ENCODE data around the gene CTNND2.
"Not testable (repeated sequence)": the region's sequence is repeated elsewhere in the genome, so short reads cannot be mapped to it uniquely, and the experiment has no call there.

The CTNND2 gene

DNA sequence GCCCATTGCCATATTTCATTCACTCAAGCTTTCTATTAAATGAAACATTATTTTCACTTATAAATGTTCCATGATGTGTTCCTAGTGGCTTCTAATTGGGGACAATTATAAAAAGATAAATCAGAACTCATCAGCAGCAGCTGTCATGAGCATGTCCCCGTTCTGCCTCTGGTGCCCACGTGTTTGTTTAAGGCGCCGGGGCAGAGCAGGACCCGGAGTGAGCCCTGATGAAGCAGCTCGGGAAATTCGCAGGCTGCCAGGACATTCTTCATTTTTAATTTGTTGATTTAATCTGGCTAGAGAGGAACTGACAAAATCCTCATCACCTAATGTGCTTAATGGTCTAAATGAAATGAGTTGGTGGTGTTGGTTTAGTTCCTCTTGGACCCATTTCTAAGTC lies 475.0 kb downstream of the CTNND2 start:
- no peak for DNase-seq

DNA sequence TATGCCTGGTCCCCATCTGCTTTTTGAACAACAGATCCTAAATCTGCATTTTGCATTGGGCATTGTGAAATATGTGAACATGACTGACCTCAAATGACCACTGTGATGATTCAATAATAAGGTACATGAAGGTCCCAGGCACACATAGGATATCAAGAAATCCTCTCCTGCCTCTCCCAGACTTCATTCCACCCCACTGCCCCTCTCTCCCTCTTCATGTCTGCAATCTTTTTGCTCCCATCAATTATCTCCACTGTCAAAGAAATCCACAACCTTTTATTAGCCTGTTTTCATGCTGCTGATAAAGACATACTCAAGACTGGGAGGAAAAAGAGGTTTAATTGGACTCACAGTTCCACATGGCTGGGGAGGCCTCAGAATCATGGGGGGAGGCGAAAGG lies 476.7 kb downstream of the CTNND2 start:
- DNase-seq = no peak

DNA sequence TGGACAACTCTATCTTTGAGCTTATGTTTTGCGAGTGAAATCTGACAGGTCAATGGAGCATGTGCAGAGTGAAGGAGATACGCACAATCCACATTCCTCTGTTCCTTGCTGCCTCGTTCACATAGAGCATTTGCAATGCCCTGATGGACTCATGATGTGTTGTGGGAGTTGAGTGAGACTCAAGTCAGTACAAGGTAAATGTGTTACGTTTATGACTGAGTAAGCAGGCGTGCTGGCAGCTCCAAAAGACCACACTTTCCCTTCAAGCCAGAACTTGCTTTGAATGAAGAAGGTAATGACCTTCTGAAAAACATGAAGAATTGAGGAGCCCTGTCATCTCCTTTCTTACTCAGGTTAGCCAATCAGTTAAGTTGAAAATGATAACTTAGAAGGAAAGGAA lies 477.8 kb downstream of the CTNND2 start:
- no peak for DNase-seq

DNA sequence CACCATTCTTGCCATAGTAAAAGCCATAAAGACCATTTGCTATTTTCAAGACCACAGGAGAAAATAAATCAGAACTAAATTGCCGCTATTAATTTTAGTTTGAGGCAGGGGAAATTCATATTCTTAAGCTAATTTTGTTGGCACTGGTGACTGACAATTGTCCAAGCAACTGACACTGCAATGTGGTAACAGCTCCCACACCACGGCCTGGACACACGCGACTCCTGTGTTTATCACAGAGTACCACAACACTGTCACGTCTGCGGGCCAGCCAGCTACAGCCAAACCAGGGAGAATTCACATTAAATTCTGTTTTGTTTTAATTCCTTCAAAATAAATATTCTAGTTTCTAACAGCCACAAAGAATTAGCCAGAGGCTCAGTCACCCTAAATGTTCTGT lies 481.9 kb downstream of the CTNND2 start:
- no peak for DNase-seq

DNA sequence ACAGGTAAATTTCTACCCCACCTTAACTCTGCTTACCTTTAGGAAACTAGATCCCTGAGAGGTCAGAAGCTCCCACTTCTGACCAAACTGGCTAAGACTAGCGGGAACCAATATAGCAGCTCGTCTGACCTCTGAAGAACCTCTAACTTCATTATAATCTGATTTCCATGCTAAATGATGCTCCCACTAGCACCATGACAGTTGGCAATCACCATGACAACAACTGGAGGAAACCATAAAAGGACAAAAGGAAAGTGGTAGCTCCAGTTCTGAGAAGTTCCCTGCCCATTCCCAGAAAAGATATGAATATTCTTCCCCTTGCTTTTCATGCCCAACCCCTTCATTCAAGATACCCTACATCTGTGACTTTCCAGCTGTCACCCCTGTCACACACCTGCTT lies 483.3 kb downstream of the CTNND2 start:
- DNase-seq = no peak

DNA sequence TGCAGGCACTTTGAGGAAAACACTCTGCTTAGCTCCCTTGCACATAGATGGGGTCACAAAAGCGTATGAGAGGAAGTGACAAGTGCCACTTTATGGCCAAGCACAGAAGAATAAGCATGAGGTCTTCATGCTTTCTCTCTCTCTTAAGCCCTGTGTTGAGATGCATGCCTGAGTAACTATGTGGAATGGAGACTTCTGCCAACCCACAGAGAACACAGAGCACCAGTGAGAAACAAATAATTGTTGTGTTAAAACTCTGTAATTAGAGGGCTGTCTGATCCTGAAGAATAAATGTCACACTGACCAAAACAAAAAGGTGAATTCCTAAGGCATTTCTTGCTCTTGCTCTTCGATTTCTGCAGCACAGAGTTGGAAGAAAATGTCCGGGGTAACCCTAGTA lies 488.5 kb downstream of the CTNND2 start:
- no peak for DNase-seq

DNA sequence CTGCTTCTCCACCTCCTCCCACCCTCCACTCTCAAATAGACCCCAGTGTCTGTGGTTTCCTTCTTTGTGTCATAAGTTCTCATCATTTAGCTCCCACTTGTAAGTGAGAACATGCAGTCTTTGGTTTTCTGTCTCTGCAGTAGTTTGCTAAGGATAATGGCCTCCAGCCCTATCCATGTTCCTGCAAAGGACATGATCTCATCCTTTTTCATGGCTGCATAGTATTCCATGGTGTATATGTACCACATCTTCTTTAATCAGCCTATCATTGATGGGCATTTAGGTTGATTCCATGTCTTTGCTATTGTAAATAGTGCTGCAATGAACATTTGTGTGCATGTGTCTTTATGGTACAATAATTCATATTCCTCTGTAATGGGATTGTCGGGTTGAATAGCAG lies 489.5 kb downstream of the CTNND2 start:
- DNase-seq = not testable (repeated sequence)

DNA sequence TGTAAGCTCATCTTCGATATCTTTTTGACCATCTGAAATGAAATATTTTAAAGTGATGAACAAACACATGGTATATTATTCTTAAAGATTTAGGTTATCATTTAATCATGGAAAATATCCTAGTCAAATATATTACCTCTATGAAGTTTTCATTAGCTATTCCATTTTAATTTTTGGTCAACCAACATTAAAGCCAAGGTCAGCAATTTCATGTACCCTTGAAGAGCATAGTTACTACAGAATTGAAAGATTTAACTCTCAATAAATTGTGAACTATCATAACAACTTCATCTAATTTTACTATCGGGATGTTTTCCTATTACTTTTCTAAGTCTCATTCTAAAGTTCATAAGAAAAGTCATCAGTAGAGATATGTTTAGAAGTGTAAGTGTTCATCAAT lies 492.6 kb downstream of the CTNND2 start:
- DNase-seq = no peak

DNA sequence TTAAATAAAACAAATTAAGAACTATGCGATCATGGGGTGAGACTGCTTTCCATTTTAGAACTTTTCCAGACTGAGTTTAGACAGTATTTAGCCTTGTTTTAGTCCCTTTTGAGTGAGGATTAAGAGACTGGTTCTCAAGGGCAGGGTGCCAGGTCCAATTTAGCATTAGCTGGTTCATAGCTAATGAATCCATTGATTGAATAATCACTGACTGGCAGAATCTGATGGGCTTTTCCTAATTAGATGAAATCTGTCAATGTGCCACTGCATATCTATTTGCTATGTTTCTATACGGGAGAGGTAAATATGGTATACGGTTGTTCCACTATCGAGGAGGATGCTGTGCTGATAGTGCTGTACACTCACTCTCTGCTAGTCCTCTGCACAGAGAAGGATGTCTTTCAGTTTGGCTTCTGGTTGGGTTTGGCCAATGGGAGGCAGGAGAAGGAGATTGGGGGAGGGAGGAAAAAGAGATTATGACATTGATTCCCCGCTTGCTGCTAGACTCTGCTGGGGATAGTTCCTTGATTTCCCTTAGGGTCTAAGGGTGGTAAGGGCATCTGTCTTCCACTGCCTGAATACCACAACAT lies 496.6 kb downstream of the CTNND2 start:
- no peak for DNase-seq

DNA sequence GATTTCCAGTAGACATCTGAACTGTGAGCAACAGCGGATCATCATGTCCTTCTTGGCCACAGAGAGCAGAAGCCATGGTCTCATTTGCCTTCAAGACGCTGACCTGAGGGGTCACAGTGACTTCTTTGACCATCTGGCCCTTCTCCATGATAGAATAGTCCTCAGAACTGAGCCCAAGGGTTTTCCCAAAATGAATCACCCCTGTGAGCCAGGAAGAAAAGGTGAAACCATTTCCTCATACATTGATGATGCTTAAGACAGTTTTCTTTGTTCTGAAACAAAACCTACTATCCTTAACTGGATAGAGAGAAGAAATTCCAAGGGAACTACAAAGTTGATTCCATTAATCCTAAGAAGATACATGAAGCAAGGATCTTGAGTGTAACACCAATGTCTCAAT lies 503.9 kb downstream of the CTNND2 start:
- DNase-seq = no peak

DNA sequence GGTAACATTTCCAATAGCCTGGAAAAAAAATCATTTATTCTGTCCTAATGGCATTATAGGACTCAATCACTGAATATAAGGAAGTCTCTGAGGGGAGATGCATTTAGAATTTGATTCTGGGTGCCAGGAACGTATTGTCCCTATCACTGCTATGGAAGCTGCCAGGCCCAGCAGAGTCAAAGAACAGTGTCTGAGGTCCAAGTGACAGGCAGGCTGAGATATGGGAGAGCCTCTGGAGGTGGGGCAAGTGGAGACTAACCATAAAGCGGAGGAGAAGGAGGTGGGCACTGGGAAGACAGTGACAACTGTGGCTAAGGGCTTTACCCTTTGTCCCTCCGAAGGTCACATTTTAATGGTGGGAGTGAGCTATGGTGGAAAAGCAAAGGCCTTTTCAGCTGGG lies 505.5 kb downstream of the CTNND2 start:
- no peak for DNase-seq

DNA sequence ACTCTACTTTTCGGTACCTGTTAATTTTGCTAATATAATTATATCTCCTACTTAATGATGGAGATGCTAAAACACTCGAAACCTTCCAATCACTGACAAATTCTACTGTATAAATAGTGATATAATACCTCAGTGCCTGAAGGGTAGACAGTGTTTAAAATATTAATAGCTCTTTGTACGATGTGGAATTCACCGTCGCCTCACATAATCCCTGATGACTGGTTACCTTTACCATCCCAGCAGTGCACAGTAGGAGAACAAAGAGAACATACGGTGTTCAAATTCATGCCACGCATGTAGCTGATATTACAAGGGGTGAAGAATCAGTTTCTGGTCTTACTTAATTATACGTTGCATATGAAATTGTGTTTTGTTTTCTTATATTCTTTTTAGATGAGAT lies 506.7 kb downstream of the CTNND2 start:
- DNase-seq = no peak

DNA sequence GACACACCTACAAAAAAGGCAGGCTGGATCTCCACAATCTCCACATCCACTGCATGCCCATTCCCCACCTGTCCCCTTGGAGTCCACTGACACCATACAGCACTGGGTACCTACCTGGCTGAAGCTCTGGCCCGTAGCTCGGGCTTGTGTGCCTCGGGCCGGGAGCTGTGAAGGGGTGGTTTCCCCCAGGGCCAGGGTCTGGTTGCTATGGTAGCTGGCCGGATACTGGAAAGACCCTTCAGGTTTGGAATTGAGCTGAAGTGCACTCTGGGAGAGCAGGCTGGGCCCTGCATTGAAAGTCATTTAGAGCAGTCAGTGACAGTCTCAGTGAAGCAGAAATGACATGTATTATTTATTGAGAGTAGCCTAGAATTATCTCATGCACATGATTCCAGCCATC lies 507.3 kb downstream of the CTNND2 start:
- DNase-seq = no peak

DNA sequence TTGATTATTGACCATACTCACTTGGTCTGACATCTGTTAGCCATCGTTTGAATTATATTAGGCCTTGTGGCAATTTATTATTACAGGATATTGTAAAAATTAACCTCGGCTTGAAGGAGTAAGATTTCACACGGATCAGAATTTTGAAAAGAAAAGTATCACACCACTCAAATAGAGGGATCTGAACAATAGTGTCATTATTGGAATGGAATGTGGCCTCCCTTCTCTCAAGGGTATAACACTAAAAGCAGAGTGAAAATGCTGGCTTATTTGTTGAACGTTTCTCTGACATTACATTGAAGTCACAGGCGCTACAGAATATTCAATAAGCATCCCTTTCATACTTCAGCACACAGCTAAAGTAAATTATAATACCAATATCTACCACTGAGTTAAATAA lies 509.3 kb downstream of the CTNND2 start:
- DNase-seq = no peak

DNA sequence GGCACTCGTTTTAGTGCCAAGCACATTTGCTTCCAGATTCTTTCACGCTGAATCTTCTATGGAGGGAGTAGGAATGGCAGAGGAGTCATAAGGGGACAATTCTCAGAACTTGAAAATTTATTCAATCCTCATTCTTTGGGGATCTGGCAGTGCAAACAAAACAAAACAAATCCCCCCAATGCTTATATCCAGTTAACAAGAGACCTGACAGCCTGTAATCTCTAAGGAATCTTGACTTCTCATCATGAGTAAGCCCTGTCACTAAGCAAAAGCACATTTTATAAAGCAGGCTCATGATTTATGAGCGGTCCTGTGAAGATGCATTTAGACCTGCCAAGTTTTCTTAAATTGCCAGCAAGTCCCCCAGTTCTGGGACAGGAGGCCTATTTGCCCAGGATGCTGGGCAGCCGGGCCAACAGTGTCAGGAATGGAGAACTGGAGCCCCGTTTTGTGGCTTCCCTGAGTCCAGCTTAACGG lies 513.9 kb downstream of the CTNND2 start:
- DNase-seq = no peak

DNA sequence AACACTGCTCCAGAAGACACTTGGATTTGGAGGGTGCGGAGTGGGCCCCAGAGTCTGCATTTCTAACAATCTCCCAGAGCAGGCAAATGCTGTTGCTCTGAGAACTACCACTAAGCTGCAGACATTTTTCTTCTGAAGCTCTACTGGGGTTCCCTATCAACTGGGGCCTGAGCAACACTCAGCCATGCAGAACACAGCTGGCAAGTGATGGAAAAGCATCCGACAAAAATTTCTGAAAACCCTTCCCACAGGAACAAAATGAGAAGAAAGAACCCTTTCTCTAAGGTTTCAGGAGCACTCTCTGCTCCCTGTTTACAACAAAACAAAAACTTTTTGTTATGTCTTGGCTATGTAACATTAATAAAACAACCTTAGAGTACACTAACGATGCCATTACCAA lies 516.9 kb downstream of the CTNND2 start:
- DNase-seq = no peak

DNA sequence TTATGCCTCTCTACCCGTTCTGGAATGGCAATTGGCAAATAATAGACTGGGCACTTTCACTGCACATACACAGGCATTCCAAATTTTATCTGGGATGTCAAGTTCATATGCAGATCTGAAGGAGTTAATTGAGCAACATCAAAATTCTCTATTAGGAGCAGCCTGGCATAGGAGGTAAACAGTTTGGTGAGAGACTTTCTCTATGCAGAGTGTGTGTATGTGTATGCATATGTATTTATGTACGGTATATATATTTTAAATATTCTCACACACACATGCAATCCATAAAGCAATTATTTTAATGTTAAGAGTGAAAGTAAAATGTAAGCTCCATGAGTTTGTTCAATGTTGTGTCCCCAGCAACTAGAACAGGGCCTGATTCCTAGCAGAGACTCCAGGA lies 517.8 kb downstream of the CTNND2 start:
- DNase-seq = no peak

DNA sequence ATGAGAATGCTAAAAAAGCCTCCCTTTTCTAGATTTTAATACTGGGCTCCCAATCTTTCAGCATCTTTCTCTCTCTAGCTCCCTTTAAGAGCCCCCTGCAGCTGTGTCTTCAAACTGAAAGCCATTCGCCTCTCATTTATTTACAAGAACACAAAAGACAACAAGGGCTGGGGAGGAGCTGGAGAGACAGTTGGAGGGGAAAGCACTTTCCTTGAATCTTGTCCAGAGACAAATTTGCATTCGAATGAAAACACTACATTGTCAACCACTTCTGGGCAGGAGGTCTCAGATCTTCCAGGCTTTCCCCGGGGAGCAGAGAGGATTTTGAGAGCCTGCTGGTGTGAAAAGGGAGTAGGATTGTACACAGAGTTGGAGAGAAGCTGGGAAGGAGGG lies 518.3 kb downstream of the CTNND2 start:
- DNase-seq = no peak

DNA sequence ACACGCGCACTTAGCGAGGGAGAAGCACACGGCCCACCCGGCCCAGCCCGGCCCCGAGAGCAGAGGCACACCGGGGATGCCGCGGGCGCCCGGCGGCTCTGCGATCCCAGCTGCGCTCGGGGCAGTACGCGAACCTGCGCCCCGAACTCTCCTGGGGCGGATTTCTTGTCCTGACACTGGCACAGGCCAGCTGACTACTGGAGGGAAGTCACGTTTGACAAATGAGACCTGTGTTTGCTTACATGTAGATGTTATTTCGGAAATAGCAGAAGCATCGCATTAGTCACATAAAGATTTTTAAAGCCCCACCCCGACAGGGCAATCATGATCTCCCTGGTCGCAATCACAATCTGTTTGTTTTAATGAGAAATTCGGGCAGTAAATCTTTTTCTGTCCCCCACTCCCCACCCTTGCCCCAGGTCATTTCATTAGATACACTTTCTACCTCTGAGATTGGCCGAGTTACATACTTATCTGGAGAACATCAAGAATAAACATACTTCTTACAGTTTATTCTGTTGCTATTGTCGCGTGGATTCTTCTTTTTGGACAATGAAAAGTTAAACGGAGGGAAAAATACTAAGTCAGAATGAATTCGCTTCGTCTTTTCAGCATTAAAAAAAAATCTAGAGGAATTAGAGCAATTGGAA lies 518.9 kb downstream of the CTNND2 start:
- no peak for DNase-seq

DNA sequence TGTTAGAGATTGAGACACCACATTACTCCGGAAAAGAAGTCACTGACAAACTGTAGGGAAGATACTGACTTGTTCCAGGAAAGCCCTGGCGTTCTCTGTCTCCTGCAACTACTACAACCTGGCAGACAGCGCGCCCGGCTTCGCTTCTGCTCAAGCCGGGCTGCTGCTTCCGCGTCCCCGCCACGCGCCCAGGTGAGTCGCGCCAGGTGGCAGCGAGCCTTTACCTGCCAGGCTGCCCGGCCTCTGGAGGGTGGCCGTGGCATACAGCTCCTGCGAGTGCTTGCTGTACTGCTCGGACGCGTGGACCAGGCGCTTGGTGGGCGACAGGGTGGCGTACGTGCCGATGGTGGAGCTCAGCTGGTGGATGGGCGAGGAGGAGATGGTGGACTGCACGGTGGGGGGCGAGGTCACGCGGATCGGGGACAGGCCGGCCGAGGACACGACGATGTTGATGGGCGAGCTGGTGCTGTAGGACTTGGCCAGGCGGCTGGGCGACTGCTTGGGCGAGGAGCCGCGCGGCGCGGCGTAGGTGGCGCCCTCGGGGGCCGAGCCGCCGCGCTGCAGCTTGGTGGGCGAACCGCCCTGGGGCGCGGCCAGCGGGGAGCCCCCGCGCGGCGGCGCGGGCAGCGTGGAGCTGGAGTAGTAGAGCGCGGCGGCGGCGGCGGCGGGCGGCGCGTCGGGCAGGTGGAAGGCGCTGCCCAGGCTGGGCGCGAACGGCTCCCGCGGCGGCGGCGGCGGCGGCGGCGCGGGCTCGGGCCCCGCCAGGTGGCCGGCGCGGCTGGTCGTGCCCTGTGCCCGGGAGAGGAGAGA lies 519.6 kb downstream of the CTNND2 start:
- DNase-seq = no peak

DNA sequence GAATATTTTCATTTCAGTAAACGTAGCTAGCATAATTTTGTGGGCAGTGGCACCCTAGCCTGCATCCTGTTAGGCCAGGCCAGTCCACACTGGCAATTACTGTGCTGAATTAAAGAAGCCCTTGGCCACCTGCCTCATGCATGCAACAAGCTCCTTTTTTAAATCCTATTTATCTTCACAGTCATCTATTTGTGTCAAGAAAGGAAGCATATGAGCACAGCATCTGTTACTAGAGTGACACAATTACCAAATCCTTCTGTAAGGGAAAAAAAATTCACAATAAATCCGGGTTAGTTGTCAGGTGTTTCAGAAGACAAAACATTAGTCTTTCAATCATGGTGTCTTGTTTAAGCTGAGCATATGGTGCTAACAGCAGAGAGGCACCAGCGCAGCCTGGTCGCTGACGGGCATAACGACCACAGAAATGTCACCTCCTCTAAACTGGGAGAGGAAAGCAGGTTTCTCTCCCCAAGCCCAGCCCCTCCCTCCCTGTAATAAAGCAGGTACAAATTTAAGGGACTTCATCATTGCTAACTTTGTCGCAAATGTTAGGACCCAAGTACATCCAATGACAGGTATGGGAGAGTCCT lies 520.6 kb downstream of the CTNND2 start:
- DNase-seq = no peak

DNA sequence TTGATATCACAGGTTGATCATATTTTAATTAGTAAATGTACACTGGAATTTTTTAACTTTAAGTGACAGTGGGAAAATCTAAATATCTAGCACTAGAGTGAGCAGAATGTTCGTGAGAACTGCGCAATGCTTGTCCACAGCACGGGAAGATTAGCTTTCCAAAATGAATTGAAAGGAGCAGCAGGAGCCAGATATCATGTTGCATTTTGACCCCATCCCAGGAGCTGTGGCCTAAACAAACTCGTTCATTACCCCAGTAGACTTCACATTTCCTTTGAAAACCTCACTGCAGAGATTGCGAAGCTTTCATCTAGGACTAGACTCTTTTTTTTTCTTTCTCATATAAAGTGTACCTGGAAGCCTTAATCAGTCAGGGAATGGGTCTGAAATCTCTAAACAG lies 525.8 kb downstream of the CTNND2 start:
- no peak for DNase-seq

DNA sequence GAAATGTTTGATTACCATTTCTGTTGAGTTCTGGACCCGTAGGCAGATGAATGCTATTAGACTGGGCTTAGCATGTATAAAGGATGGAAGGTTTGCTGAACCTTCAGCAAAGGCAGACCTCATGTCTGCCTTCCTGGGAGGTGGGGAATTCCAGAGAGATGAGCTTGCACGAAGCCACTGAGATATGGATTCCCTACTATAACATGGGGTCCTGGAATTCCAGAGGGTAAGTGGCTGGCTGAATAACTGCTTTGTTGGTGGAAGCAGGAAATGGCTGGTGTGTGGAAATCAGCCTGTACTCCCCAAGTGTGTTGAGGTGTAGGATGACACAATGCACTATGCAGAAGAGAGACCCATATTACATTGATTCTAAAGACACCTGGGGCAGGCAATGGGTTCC lies 526.4 kb downstream of the CTNND2 start:
- no peak for DNase-seq

DNA sequence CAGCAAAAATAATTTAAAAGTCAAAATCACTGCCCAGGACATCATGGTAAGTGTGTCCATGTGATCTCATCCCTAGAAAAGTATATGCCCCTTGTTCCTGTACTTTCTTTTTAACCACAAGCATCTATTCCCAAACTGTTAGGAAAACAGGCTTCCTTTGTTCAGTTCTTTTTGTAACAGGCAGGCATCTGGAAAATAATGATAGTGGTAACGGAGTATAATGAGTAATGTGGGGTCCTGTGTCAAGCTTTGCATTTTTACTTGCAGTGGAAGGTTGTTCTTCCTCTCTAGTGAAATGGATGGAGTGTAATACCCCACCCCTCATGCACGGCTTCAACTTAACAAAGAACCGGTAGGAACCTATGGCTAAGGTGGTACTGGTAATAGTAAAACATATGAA lies 532.1 kb downstream of the CTNND2 start:
- no peak for DNase-seq
